Upper lobe of left lung (tissue), 6 donors: ENCODE data around the gene GEMIN7. TPM values are rescaled to one million over a fixed set of nuclear protein-coding genes. Genes with fewer than 3 reads are reported as not detected.

Experiments used
- ATAC-seq, 2 donors: fragments of 200-7000 bp; cut with Tn5 transposase; one replicate each; pipeline ENCODE4 v1.9.1; 2022; ENCODE audit warnings: mild to moderate bottlenecking in 2 of 2, moderate library complexity in 2 of 2; ENCODE audit not compliant: low FRiP score in 2 of 2
- DNase-seq, 2 donors: peaks; one replicate each; pipeline ENCODE4 v3.0.0-alpha.2; 2019 to 2020
- H3K27ac ChIP-seq, 4 donors: fragments of 200-600 bp; sonication (generic); one replicate each; pipeline ENCODE4 v1.5.1; 2016 to 2019
- H3K27me3 ChIP-seq, 4 donors: fragments of 200-600 bp; sonication (generic); one replicate each; pipeline ENCODE4 v1.5.1; 2017 to 2019
- H3K36me3 ChIP-seq, 4 donors: fragments of 200-600 bp; sonication (generic); one replicate each; pipeline ENCODE4 v1.5.1; 2016 to 2019
- H3K4me1 ChIP-seq, 4 donors: fragments of 200-600 bp; sonication (generic); one replicate each; pipeline ENCODE4 v1.5.1; 2018 to 2019
- H3K4me3 ChIP-seq, 4 donors: fragments of 200-600 bp; sonication (generic); one replicate each; pipeline ENCODE4 v1.5.1; 2017 to 2019; ENCODE audit warnings: mild to moderate bottlenecking in 2 of 4, moderate library complexity in 1 of 4
- H3K9me3 ChIP-seq, 4 donors: fragments of 200-600 bp; sonication (generic); one replicate each; pipeline ENCODE4 v1.5.1; 2018 to 2019
- CTCF ChIP-seq, 6 experiments: fragments of 450-650 bp in 4 of 6; fragments of 200-600 bp in 2 of 6; sonication (generic) in 2 of 6; IDR thresholded peaks; one replicate each; pipeline ENCODE4 v1.5.1; 2016 to 2019; ENCODE audit warnings: antibody characterized with exemption in 6 of 6
- EP300 ChIP-seq, 4 donors: sonication (generic); formaldehyde crosslinking; IDR thresholded peaks; one replicate each; pipeline ENCODE4 v1.5.1; 2017; ENCODE audit warnings: antibody characterized with exemption in 4 of 4, control low read depth in 2 of 4
- POLR2A ChIP-seq, 4 donors: fragments of 450-650 bp; IDR thresholded peaks; one replicate each; pipeline ENCODE4 v1.5.1; 2016 to 2017; ENCODE audit warnings: antibody characterized with exemption in 4 of 4, mild to moderate bottlenecking in 2 of 4
- POLR2AphosphoS5 ChIP-seq, 2 donors: sonication (generic); formaldehyde crosslinking; IDR thresholded peaks; one replicate each; pipeline ENCODE4 v1.5.1; 2017; ENCODE audit warnings: antibody characterized with exemption in 2 of 2
- WGBS, 2 donors: methylation state at CpG; one replicate each; pipeline ENCODE4 v1.1.5; 2017 to 2018; 5-methylcytosine and 5-hydroxymethylcytosine counted together
- total RNA-seq, 6 donors: library from RNA; depleted of rRNA in 4 of 6; stranded (reverse); fragments of >200 nt in 4 of 6; gene quantifications; one replicate each; pipeline versions ENCODE4 v1.1.0 to v1.2.1, GENCODE V29; 2016 to 2021
- donor health status: DM: no; HTN: no; CAD: no; lungs with moderate emphysema.
- donor health status: DM: no; HTN: yes; CAD: no; lungs with severe emphysema.

The GEMIN7 gene
- total RNA-seq, 6 donors from 2014 or later: 8.1 to 24.2 (median 13.5) TPM

- Histone ChIP-seq H3K9me3 (no peaks in the 10 kb centered on the region), H3K27ac (no peak overlapping the region), H3K4me1 (peaks cover 14 to 74% (median 34%) of the 10 kb centered on the region in 4 donors), H3K4me3 (no peak overlapping the region), H3K36me3 (no peaks in the 10 kb centered on the region), H3K27me3 (no peaks in the 10 kb centered on the region)
- DNase-seq: no peak
- no peak for ATAC-seq
- TF ChIP-seq CTCF (IDR thresholded peaks at IDR 0.05): no peak
- TF ChIP-seq POLR2A (IDR thresholded peaks at IDR 0.05): no peak
- TF ChIP-seq POLR2AphosphoS5 (IDR thresholded peaks at IDR 0.05): no peak
- no peak for TF ChIP-seq EP300 (IDR thresholded peaks at IDR 0.05)
- WGBS, 2 donors: 76 to 82% methylated on average over 4 of the region's 4 CpGs
Measured at GRCh38 chr19:45114116-45114515, 35.1 kb downstream of the GEMIN7 start.

DNA sequence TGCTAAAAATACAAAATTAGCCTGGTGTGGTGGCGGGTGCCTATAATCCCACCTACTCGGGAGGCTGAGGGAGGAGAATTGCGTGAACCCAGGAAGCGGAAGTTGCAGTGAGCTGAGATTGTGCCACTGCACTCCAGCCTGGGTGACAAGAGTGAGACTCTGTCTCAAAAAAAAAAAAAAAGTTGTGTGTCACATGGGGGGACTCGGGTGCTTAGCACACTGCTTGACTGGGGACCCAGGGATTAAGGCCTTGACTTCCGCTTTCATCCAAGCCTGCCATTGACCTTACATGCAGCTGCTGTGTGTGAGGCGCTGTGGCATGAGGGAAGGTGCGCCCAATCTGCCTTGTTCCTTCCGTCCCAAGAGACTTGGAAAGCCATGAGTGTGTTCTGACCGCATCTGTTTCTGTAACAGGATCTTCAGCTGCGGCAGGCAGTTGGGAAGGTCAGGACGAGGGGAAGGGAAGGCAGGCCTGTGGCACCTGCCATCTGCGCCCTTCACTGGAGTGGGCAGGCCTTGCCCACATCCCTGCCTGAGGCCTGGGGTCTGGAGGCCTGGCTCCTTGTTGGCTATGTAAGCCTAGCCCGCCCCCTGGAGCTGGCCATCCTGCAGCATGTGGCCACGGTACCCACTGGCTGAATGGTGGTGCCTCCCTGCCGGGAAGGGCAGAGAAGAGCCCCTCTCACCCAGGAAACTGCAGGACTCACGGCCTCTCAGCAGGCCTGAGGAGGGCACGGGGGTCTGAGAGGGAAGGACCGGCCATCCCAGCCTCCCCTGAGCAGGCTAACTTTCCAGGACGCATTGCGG is 37.0 kb downstream of the GEMIN7 start:
- Histone ChIP-seq H3K27me3 (no peaks in the 10 kb centered on the region), H3K4me1 (peaks cover 14 to 78% (median 34%) of the 10 kb centered on the region in 4 donors), H3K36me3 (no peaks in the 10 kb centered on the region), H3K4me3 (no peak overlapping the region), H3K27ac (peak overlapping the region in 2 of 4 donors; percentile 30 to 35), H3K9me3 (no peaks in the 10 kb centered on the region)
- ATAC-seq: peak in 1 of 2 donors; percentile 28
- 88 to 94% methylated on average over 15 to 21 of the region's 21 CpGs for WGBS, 2 donors
- DNase-seq: no peak
- TF ChIP-seq POLR2A (IDR thresholded peaks at IDR 0.05): no peak
- no peak for TF ChIP-seq CTCF (IDR thresholded peaks at IDR 0.05)
- TF ChIP-seq POLR2AphosphoS5 (IDR thresholded peaks at IDR 0.05): no peak
- no peak for TF ChIP-seq EP300 (IDR thresholded peaks at IDR 0.05)

DNA sequence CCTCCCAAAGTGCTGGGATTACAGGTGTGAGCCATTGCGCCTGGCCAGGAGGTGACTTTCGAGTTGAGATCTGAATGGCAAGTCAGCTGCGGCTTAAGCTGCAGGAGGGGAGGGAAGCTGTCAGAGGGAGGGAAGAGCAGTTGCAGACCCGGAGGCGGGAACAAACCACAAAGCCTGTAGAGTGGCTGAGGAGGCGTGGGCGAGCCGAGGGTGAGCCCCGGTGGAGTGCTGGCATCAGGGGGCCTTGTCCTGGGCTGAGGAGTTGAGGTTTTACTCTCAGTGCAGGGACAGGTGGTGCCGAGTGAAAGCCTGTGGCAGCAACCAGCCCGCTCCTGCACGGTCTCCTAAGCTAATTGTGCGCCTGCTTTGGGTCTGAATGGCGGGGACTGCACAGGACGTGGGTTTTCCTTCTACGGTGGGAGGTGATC is 38.1 kb downstream of the GEMIN7 start:
- no peak overlapping the region for H3K27ac ChIP-seq
- no peaks in the 10 kb centered on the region for H3K27me3 ChIP-seq
- peaks cover 14 to 86% (median 31%) of the 10 kb centered on the region in 4 donors for H3K4me1 ChIP-seq
- no peak for TF ChIP-seq EP300 (IDR thresholded peaks at IDR 0.05)
- no peak for TF ChIP-seq CTCF (IDR thresholded peaks at IDR 0.05)
- TF ChIP-seq POLR2A (IDR thresholded peaks at IDR 0.05): no peak
- no peak for TF ChIP-seq POLR2AphosphoS5 (IDR thresholded peaks at IDR 0.05)
- no peak overlapping the region for H3K4me3 ChIP-seq
- ATAC-seq (no peak), DNase-seq (peak in 1 of 2 donors; percentile 35)
- WGBS, 2 donors: 53 to 73% methylated on average over 12 to 15 of the region's 16 CpGs
- H3K9me3 ChIP-seq: no peaks in the 10 kb centered on the region
- no peaks in the 10 kb centered on the region for H3K36me3 ChIP-seq

GRCh38 chr19:45117671-45118070 is 38.6 kb downstream of the GEMIN7 start:
- no peak for ATAC-seq

More at GRCh38 chr19:45117671-45118070, 38.6 kb downstream of the GEMIN7 start:
- H3K4me3 ChIP-seq: no peak overlapping the region
- H3K4me1 ChIP-seq: peaks cover 14 to 82% (median 26%) of the 10 kb centered on the region in 4 donors
- no peaks in the 10 kb centered on the region for H3K9me3 ChIP-seq
- H3K27me3 ChIP-seq: no peaks in the 10 kb centered on the region
- H3K36me3 ChIP-seq: no peaks in the 10 kb centered on the region
- no peak for DNase-seq
- H3K27ac ChIP-seq: no peak overlapping the region
- TF ChIP-seq POLR2AphosphoS5 (IDR thresholded peaks at IDR 0.05) (no peak), POLR2A (IDR thresholded peaks at IDR 0.05) (no peak), EP300 (IDR thresholded peaks at IDR 0.05) (no peak), CTCF (IDR thresholded peaks at IDR 0.05) (no peak)
- WGBS, 2 donors: 77 to 80% methylated on average over 2 to 12 of the region's 12 CpGs
